ENCODE data around the gene CBLL1.

Gene CBLL1

DNA sequence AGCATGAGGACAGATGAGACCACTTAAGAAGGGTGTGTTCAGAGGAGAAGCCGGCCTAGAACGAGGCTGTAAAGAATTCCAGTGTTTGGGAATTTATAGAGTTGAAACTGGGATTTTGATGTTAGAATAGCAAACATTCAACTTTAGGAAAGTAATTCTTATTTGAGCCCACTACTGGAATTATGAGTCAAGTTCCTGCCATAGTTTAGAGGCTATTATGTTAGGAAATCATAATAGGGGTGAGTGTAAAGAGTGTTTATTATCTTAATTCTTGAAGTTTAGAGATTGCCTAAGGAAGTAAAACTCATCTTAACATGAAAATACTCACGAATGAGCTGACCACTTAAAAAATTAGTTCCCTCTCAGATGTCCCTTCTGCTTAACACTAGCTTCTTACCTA is 2.1 kb downstream of the CBLL1 start:
- H3K4me1 ChIP-seq (ENCODE audit: insufficient read depth, low read length) = peaks cover 19% of the 10 kb centered on the region; the same call in 1 of the 2 replicates
- 92% methylated on average over 3 of the region's 3 CpGs for WGBS
- H3K36me3 ChIP-seq (ENCODE audit: insufficient read depth, low read length) = peaks cover 25% of the 10 kb centered on the region
- H3K9ac ChIP-seq (ENCODE audit: low read depth, low read length) = no peak overlapping the region
- no peak overlapping the region for H3K27ac ChIP-seq (ENCODE audit: low read depth, low read length)
- peak overlapping the region; percentile 71; the same call in 1 of the 2 replicates for H3K4me3 ChIP-seq (ENCODE audit: low read length)
- H3K27me3 ChIP-seq (ENCODE audit: insufficient read depth, low read length) = no peaks in the 10 kb centered on the region
- no peaks in the 10 kb centered on the region for H3K9me3 ChIP-seq (ENCODE audit: insufficient read depth, low read depth, low read length)

DNA sequence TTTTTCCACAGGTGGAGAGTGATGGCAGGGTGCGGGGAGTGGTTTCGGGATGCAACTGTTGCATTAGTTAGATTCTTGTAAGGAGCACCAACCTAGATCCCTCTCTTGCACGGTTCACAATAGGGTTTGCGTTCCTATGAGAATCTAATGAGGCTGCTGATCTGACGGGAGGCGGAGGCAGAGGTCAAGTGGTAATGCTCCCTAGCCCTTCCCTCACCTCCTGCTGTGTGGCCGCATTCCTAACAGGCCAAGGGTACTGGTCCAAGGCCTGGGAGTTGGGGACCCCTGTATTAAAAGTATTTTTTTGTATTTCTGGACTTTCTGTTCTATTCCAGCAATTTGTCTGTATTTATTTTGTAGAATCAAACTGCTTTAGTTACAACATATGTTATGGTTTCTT is 7.2 kb downstream of the CBLL1 start:
- H3K27me3 ChIP-seq (ENCODE audit: insufficient read depth, low read length) = no peaks in the 10 kb centered on the region
- H3K4me1 ChIP-seq (ENCODE audit: insufficient read depth, low read length) = no peaks in the 10 kb centered on the region
- H3K4me3 ChIP-seq (ENCODE audit: low read length) = no peak overlapping the region
- no peak overlapping the region for H3K9ac ChIP-seq (ENCODE audit: low read depth, low read length)
- H3K27ac ChIP-seq (ENCODE audit: low read depth, low read length) = no peak overlapping the region
- H3K36me3 ChIP-seq (ENCODE audit: insufficient read depth, low read length) = peaks cover 74% of the 10 kb centered on the region
- no peaks in the 10 kb centered on the region for H3K9me3 ChIP-seq (ENCODE audit: insufficient read depth, low read depth, low read length)
- WGBS = 90% methylated on average over 7 of the region's 7 CpGs

DNA sequence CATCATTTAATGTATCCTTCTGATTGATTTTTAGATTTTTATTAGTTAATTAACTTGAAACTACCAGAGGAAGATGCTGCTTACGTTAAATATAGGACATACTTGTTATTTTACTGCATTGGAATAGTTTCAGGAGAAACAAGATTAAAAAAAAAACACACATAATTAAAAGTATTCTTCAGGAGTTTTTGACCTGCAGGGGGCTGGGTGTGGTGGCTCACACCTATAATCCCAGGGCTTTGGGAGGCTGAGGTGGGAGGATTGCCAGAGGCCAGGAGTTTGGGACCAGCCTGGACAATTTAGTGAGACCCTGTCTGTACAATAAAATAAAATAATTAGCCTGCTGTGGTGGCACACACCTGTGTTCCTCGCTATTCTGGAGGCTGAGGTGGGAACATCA is 10.7 kb downstream of the CBLL1 start:
- no peak overlapping the region for H3K9ac ChIP-seq (ENCODE audit: low read depth, low read length)
- H3K4me3 ChIP-seq (ENCODE audit: low read length) = no peak overlapping the region
- 91% methylated on average over 1 of the region's 2 CpGs for WGBS
- no peak overlapping the region for H3K27ac ChIP-seq (ENCODE audit: low read depth, low read length)
- H3K27me3 ChIP-seq (ENCODE audit: insufficient read depth, low read length) = no peaks in the 10 kb centered on the region
- H3K36me3 ChIP-seq (ENCODE audit: insufficient read depth, low read length) = peaks cover 95% of the 10 kb centered on the region
- no peaks in the 10 kb centered on the region for H3K4me1 ChIP-seq (ENCODE audit: insufficient read depth, low read length)
- H3K9me3 ChIP-seq (ENCODE audit: insufficient read depth, low read depth, low read length) = no peaks in the 10 kb centered on the region

DNA sequence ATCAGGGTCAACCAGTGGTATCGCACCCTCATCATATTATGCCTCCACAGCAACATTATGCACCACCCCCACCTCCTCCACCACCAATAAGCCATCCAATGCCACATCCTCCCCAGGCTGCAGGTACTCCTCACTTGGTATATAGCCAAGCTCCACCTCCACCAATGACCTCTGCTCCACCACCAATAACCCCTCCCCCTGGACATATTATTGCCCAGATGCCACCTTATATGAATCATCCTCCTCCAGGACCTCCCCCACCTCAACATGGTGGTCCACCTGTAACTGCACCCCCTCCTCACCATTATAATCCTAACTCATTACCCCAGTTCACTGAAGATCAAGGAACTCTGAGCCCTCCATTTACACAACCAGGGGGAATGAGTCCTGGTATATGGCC is 14.7 kb downstream of the CBLL1 start:
- Histone ChIP-seq H3K36me3 (ENCODE audit: insufficient read depth, low read length) (peaks cover 72% of the 10 kb centered on the region), H3K4me3 (ENCODE audit: low read length) (no peak overlapping the region), H3K9ac (ENCODE audit: low read depth, low read length) (no peak overlapping the region), H3K27me3 (ENCODE audit: insufficient read depth, low read length) (no peaks in the 10 kb centered on the region), H3K27ac (ENCODE audit: low read depth, low read length) (no peak overlapping the region), H3K4me1 (ENCODE audit: insufficient read depth, low read length) (no peaks in the 10 kb centered on the region), H3K9me3 (ENCODE audit: insufficient read depth, low read depth, low read length) (no peaks in the 10 kb centered on the region)
- WGBS = 96% methylated on average over 1 of the region's 1 CpG

DNA sequence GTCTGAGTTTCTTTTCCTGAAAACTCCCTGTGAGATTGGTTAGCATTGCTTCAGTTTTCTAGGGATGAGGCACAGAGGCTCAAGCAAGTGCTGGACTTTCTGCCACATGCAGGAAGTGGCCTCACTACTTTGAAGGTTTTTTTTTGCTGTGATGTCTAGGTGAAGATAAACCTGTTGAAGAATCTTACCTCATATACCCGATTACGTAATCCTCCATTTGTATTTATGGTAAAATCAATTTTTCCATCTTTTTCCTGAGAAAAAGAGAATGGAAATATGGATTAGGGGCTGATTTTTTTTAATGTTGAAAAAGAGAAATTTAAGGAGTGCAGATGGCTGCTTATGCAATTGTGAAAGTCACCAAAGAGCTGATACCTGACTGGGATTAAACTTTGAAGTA is 23.4 kb downstream of the CBLL1 start:
- H3K36me3 ChIP-seq (ENCODE audit: insufficient read depth, low read length) = no peaks in the 10 kb centered on the region
- no peak overlapping the region for H3K4me3 ChIP-seq (ENCODE audit: low read length)
- no peaks in the 10 kb centered on the region for H3K4me1 ChIP-seq (ENCODE audit: insufficient read depth, low read length)
- H3K27me3 ChIP-seq (ENCODE audit: insufficient read depth, low read length) = no peaks in the 10 kb centered on the region
- H3K9me3 ChIP-seq (ENCODE audit: insufficient read depth, low read depth, low read length) = no peaks in the 10 kb centered on the region
- no CpG with 5 or more reads among the region's 2 CpGs for WGBS
- H3K27ac ChIP-seq (ENCODE audit: low read depth, low read length) = no peak overlapping the region
- no peak overlapping the region for H3K9ac ChIP-seq (ENCODE audit: low read depth, low read length)

DNA sequence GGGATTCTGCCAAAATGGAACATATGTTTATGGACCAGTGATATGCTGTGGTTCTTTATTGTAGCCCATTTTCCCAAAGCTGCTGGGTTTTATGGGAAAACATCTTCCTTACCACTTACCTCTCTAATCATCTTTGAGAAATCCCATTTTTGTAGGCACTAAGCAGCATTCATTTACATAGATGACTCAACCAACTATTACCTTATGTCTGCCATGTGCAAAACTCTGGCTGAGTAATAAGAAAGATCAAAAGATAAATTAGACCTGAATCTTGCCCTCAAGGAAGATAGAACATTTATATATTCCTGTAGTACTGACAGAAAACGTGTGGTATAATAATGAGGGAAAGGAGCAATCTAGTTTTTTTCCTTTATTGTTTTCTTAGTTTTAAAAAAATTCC is 24.3 kb downstream of the CBLL1 start:
- Histone ChIP-seq H3K9ac (ENCODE audit: low read depth, low read length) (no peak overlapping the region), H3K27me3 (ENCODE audit: insufficient read depth, low read length) (no peaks in the 10 kb centered on the region), H3K9me3 (ENCODE audit: insufficient read depth, low read depth, low read length) (no peaks in the 10 kb centered on the region), H3K4me3 (ENCODE audit: low read length) (no peak overlapping the region), H3K27ac (ENCODE audit: low read depth, low read length) (no peak overlapping the region), H3K4me1 (ENCODE audit: insufficient read depth, low read length) (no peaks in the 10 kb centered on the region), H3K36me3 (ENCODE audit: insufficient read depth, low read length) (no peaks in the 10 kb centered on the region)
- WGBS = no CpG with 5 or more reads among the region's 1 CpG

DNA sequence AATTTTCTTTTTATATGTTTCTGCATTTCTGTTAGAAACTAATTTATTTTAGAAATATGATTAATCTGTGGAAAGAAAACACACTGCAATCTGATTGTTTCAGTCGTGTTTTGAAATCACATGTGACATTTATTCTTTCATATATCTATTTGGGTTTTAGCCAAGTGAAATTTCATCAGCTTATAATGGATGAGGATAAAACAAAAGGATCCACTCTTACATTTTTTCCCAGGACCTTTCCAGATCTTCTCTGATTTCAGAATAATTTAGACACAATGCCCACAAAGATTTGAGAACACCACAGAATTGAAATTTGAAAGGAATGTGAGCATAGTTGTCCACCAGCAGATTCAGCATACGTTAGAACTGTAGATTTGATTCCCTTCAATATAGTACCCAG is 29.1 kb downstream of the CBLL1 start:
- no peak overlapping the region for H3K27ac ChIP-seq (ENCODE audit: low read depth, low read length)
- H3K9ac ChIP-seq (ENCODE audit: low read depth, low read length) = no peak overlapping the region
- WGBS = 91% methylated on average over 1 of the region's 2 CpGs

DNA sequence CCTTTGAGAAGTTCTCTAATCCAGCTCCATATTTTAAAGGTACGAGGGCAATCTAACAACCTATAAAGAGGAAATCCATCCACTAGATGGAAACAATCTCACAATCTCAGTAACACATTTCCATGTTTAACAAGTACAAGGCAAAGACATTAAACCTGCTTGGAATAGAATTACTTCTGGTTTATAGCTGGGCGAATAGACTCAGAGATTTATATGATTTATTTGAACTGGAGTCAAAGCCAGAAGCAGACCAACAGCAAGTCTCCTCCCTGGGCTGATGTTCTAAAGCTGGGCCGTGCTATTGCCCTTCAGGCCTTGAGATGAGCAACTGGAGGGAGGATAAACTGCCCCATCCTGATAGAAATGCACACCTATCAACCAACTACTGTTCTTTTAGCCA is 33.8 kb downstream of the CBLL1 start:
- Histone ChIP-seq H3K4me3 (ENCODE audit: low read length) (no peak overlapping the region), H3K4me1 (ENCODE audit: insufficient read depth, low read length) (no peaks in the 10 kb centered on the region), H3K9ac (ENCODE audit: low read depth, low read length) (no peak overlapping the region), H3K9me3 (ENCODE audit: insufficient read depth, low read depth, low read length) (no peaks in the 10 kb centered on the region), H3K27ac (ENCODE audit: low read depth, low read length) (no peak overlapping the region), H3K36me3 (ENCODE audit: insufficient read depth, low read length) (no peaks in the 10 kb centered on the region), H3K27me3 (ENCODE audit: insufficient read depth, low read length) (no peaks in the 10 kb centered on the region)
- 93% methylated on average over 3 of the region's 3 CpGs for WGBS

More for the DNA sequence above, 29.1 kb downstream of the CBLL1 start:
- Histone ChIP-seq H3K36me3 (ENCODE audit: insufficient read depth, low read length) (no peaks in the 10 kb centered on the region), H3K27me3 (ENCODE audit: insufficient read depth, low read length) (no peaks in the 10 kb centered on the region), H3K4me1 (ENCODE audit: insufficient read depth, low read length) (no peaks in the 10 kb centered on the region), H3K4me3 (ENCODE audit: low read length) (no peak overlapping the region), H3K9me3 (ENCODE audit: insufficient read depth, low read depth, low read length) (no peaks in the 10 kb centered on the region)

DNA sequence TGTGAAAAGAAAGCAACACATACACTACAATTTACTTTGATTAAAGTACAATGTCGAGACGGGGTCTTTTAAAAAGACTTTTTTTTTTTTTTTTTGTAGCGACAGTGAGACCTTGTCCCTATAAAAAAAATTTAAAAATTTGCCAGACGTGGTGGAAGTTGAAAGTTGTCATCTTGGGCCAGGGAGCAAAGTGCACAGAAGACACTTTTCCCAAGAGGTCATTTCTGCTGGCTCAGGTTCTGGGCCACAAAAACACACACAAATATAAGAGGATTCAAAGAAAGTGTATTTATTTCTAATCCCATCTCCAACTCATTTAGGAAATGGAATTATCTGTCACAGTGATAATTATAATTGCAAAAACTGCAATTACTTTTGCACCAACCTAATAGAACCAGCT is 34.3 kb downstream of the CBLL1 start:
- WGBS = 96% methylated on average over 3 of the region's 4 CpGs
- H3K27ac ChIP-seq (ENCODE audit: low read depth, low read length) = no peak overlapping the region
- no peaks in the 10 kb centered on the region for H3K27me3 ChIP-seq (ENCODE audit: insufficient read depth, low read length)
- no peak overlapping the region for H3K9ac ChIP-seq (ENCODE audit: low read depth, low read length)
- no peak overlapping the region for H3K4me3 ChIP-seq (ENCODE audit: low read length)
- no peaks in the 10 kb centered on the region for H3K9me3 ChIP-seq (ENCODE audit: insufficient read depth, low read depth, low read length)
- no peaks in the 10 kb centered on the region for H3K36me3 ChIP-seq (ENCODE audit: insufficient read depth, low read length)
- H3K4me1 ChIP-seq (ENCODE audit: insufficient read depth, low read length) = no peaks in the 10 kb centered on the region

DNA sequence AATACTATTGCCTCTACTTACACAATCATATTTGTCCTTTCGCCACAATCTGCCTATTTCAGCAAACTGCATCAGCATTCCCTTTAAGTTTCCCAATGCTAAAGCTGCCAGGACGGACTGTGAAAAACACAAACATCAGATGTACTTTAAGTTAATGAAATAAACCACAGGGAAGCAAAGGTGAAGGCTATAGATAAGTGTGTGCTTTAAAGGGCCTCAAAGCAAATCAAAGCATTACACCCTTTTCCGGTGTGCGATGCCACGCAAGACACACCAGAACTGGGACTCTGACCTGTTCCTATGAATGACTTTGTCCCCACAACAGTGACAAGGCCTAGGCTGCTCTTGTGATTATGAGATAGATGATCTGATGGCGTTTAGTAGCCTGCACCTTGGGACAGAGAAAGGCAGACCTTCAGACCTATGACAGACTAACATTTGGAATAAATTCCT is 35.7 kb downstream of the CBLL1 start:
- WGBS = 96% methylated on average over 6 of the region's 6 CpGs
- Histone ChIP-seq H3K27me3 (ENCODE audit: insufficient read depth, low read length) (no peaks in the 10 kb centered on the region), H3K9me3 (ENCODE audit: insufficient read depth, low read depth, low read length) (no peaks in the 10 kb centered on the region), H3K36me3 (ENCODE audit: insufficient read depth, low read length) (no peaks in the 10 kb centered on the region), H3K4me3 (ENCODE audit: low read length) (no peak overlapping the region), H3K9ac (ENCODE audit: low read depth, low read length) (no peak overlapping the region), H3K27ac (ENCODE audit: low read depth, low read length) (no peak overlapping the region), H3K4me1 (ENCODE audit: insufficient read depth, low read length) (no peaks in the 10 kb centered on the region)

DNA sequence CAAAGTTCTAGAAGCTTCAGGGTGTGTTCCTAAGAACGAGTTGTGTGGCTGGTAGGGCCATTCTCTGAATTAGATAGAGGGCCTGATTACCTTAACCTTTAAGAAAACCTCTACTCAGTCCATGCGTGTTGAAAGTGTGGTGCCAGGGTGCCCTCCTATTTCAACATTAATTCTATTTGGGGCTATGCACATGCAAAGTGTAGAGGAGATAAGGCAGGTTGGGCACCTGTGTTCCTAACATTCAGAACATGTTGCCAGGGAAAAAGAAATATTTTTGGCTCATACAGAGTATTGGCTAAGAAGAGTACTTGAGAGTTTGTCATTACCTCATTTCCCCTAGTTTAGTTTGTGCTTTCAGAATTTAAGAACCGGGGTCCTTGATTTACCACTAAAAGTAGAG is 38.4 kb downstream of the CBLL1 start:
- Histone ChIP-seq H3K9ac (ENCODE audit: low read depth, low read length) (no peak overlapping the region), H3K9me3 (ENCODE audit: insufficient read depth, low read depth, low read length) (no peaks in the 10 kb centered on the region), H3K4me3 (ENCODE audit: low read length) (no peak overlapping the region), H3K27me3 (ENCODE audit: insufficient read depth, low read length) (no peaks in the 10 kb centered on the region), H3K27ac (ENCODE audit: low read depth, low read length) (no peak overlapping the region), H3K4me1 (ENCODE audit: insufficient read depth, low read length) (peaks cover 5% of the 10 kb centered on the region; the same call in 1 of the 2 replicates), H3K36me3 (ENCODE audit: insufficient read depth, low read length) (no peaks in the 10 kb centered on the region)
- 99% methylated on average over 3 of the region's 3 CpGs for WGBS

DNA sequence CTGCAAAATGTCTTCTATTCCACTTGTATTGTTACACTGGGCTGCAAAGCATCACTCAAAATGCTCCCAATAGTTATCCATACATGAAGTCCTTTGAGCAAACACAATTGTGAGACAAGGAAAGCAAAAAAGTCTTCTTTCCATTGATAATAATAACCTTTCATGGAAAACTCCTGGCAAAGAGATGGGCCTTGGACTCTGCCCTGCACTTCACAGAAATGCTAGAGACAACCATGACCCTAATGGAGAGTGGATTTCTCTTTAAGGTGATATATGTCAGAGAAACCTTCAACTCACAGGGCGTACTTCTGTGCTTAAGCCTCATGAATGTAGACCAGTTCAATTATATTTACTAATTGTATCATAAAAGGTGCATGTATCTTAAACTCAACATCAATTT is 39.7 kb downstream of the CBLL1 start:
- H3K9me3 ChIP-seq (ENCODE audit: insufficient read depth, low read depth, low read length) = no peaks in the 10 kb centered on the region
- no peaks in the 10 kb centered on the region for H3K27me3 ChIP-seq (ENCODE audit: insufficient read depth, low read length)
- no peak overlapping the region for H3K27ac ChIP-seq (ENCODE audit: low read depth, low read length)
- H3K9ac ChIP-seq (ENCODE audit: low read depth, low read length) = no peak overlapping the region
- no CpG with 5 or more reads among the region's 1 CpG for WGBS
- no peak overlapping the region for H3K4me3 ChIP-seq (ENCODE audit: low read length)
- H3K4me1 ChIP-seq (ENCODE audit: insufficient read depth, low read length) = peaks cover 18% of the 10 kb centered on the region
- no peaks in the 10 kb centered on the region for H3K36me3 ChIP-seq (ENCODE audit: insufficient read depth, low read length)
